ENCODE results near the gene UCKL1.

The UCKL1 gene

GRCh38 chr20:63958964-63959698 is 2.9 kb upstream of the UCKL1 start:
- Histone ChIP-seq H3K27ac (no peak overlapping the region), H3K4me3 (no peak overlapping the region), H3K27me3 (no peaks in the 10 kb centered on the region), H3K9me3 (no peaks in the 10 kb centered on the region), H3K4me1 (peaks cover 0 to 32% (median 23%) of the 10 kb centered on the region in 4 donors), H3K36me3 (peaks cover 16 to 62% (median 42%) of the 10 kb centered on the region in 3 donors)
- no peak for TF ChIP-seq CTCF (IDR thresholded peaks at IDR 0.05)
- intact Hi-C loops (cut with DNase I; ENCODE audit: low total_unique reads): no loop called here
- no peak for DNase-seq

- H3K4me1 ChIP-seq: peaks cover 0 to 38% (median 28%) of the 10 kb centered on the region in 4 donors
- H3K27me3 ChIP-seq: no peaks in the 10 kb centered on the region
- no peak overlapping the region for H3K27ac ChIP-seq
- H3K36me3 ChIP-seq: peaks cover 16 to 56% (median 35%) of the 10 kb centered on the region in 3 donors
- intact Hi-C loops (cut with DNase I; ENCODE audit: low total_unique reads): no loop called here
- no peaks in the 10 kb centered on the region for H3K9me3 ChIP-seq
- no peak for DNase-seq
- TF ChIP-seq CTCF (IDR thresholded peaks at IDR 0.05): no peak
- H3K4me3 ChIP-seq: no peak overlapping the region
Observed at GRCh38 chr20:63958471-63958870, 2.3 kb upstream of the UCKL1 start.

GRCh38 chr20:63957690-63958441 is 1.6 kb upstream of the UCKL1 start:
- Histone ChIP-seq H3K36me3 (peaks cover 16 to 50% (median 29%) of the 10 kb centered on the region in 3 donors), H3K4me3 (peak overlapping the region in 1 of 2 donors; percentile 98), H3K9me3 (no peaks in the 10 kb centered on the region), H3K27me3 (no peaks in the 10 kb centered on the region), H3K4me1 (peaks cover 0 to 44% (median 31%) of the 10 kb centered on the region in 4 donors), H3K27ac (peak overlapping the region; percentile 67 to 96)
- no peak for DNase-seq
- intact Hi-C loops (cut with DNase I; ENCODE audit: low total_unique reads): no loop called here
- no peak for TF ChIP-seq CTCF (IDR thresholded peaks at IDR 0.05)

GRCh38 chr20:63957004-63957689 is 931 bp upstream of the UCKL1 start:
- Histone ChIP-seq H3K27me3 (no peaks in the 10 kb centered on the region), H3K27ac (peak overlapping the region; percentile 67 to 96)
- DNase-seq: peak; percentile 70 to 88

More at GRCh38 chr20:63957004-63957689, 931 bp upstream of the UCKL1 start:
- TF ChIP-seq CTCF (IDR thresholded peaks at IDR 0.05): peak in 1 of 2 experiments; percentile 26
- no peaks in the 10 kb centered on the region for H3K9me3 ChIP-seq
- H3K4me3 ChIP-seq: peak overlapping the region; percentile 92 to 98
- intact Hi-C loops (cut with DNase I; ENCODE audit: low total_unique reads): no loop called here
- peaks cover 0 to 52% (median 37%) of the 10 kb centered on the region in 4 donors for H3K4me1 ChIP-seq
- H3K36me3 ChIP-seq: peaks cover 13 to 43% (median 23%) of the 10 kb centered on the region in 3 donors
